ENCODE data around the gene PAX7. TPM values are rescaled to one million over a fixed set of nuclear protein-coding genes. Genes with fewer than 3 reads are reported as not detected.
A peak's percentile ranks its signal among the peaks of the same experiment; 100 is the strongest.

Gene PAX7
- polyA plus RNA-seq, 2 of the 4 experiments (the other 2 are of a cell fraction), result 0.23 to 0.48 TPM

- TF ChIP-seq ZC3H11A (IDR thresholded peaks at IDR 0.05) (no peak), HEYL (CRISPR knock-in tag; IDR thresholded peaks at IDR 0.05) (no peak), REST (IDR thresholded peaks at IDR 0.05) (no peak), RFX5 (IDR thresholded peaks at IDR 0.05) (no peak), FOXS1 (CRISPR knock-in tag; IDR thresholded peaks at IDR 0.05) (no peak)
- Histone ChIP-seq H3K4me2 (peak overlapping the region; percentile 98), H3K9me3 (no peaks in the 10 kb centered on the region), H3K4me1 (peaks cover 5% of the 10 kb centered on the region; the same call in 1 of the 3 replicates), H3K27ac (no peak overlapping the region), H3K4me3 (peak overlapping the region; percentile 43; the same call in 2 of the 3 replicates)
- CTCF ChIA-PET, result interaction anchor here (0.6 to 0.9 kb wide), 2 partner anchors 49 to 74 kb away, joined by 3 to 5 read pairs; no protein-coding TSS in a partner anchor
- no peak for ATAC-seq
- 28% methylated on average over 22 of the region's 23 CpGs for WGBS (ENCODE audit: missing lambda C conversion rate)
- FAIRE-seq, result no peak
- POLR2A ChIA-PET, result interaction anchor here (1.0 kb wide), 1 partner anchor 36 kb away, joined by 4 read pairs; no protein-coding TSS in a partner anchor
- DNase-seq (ENCODE audit: low read depth in 1 of 2, low spot score in 1 of 2), result no peak
Observed at GRCh38 chr1:18632218-18632588, 1.6 kb downstream of the PAX7 start.

- H3K27ac ChIP-seq, result no peak overlapping the region
- ChIA-PET CTCF (interaction anchor here (0.6 to 2.3 kb wide), 3 partner anchors 48 to 955 kb away, joined by 3 to 5 read pairs (median 5); no protein-coding TSS in a partner anchor), POLR2A (interaction anchor here (1.0 kb wide), 1 partner anchor 35 kb away, joined by 4 read pairs; no protein-coding TSS in a partner anchor)
- TF ChIP-seq HOXB13 (CRISPR knock-in tag; IDR thresholded peaks at IDR 0.05; ENCODE audit: low read depth) (no peak), KDM5A (IDR thresholded peaks at IDR 0.05) (no peak), JUN (IDR thresholded peaks at IDR 0.05) (no peak), ZNF302 (CRISPR knock-in tag; IDR thresholded peaks at IDR 0.05) (no peak), POLR2AphosphoS2 (conservative IDR thresholded peaks at IDR 0.05; ENCODE audit: low read length) (no peak)
- H3K4me1 ChIP-seq, result peaks cover 5% of the 10 kb centered on the region; the same call in 1 of the 3 replicates
- H3K9me3 ChIP-seq, result no peaks in the 10 kb centered on the region
- 44% methylated on average over 31 of the region's 48 CpGs for WGBS (ENCODE audit: missing lambda C conversion rate)
- FAIRE-seq, result no peak
- peak overlapping the region; percentile 43; the same call in 2 of the 3 replicates for H3K4me3 ChIP-seq
- H3K4me2 ChIP-seq, result peak overlapping the region; percentile 98
- DNase-seq (ENCODE audit: low read depth in 1 of 2, low spot score in 1 of 2), result peak in 1 of 2 experiments; percentile 16
- ATAC-seq, result peak in 1 of 2 experiments; percentile 23; a peak in 2 of 6 replicates
Observed at GRCh38 chr1:18632783-18633421, 2.3 kb downstream of the PAX7 start.

- TF ChIP-seq ZNF302 (CRISPR knock-in tag; IDR thresholded peaks at IDR 0.05), result no peak
- TF ChIP-seq CBX8 (IDR thresholded peaks at IDR 0.05), result peak; percentile 94
- peak; percentile 3 for TF ChIP-seq ZFP36 (IDR thresholded peaks at IDR 0.05; ENCODE audit: borderline replicate concordance, partially characterized antibody)
- peak; percentile 94; the same call in 1 of the 2 replicates for TF ChIP-seq RNF2 (IDR thresholded peaks at IDR 0.05; ENCODE audit: borderline replicate concordance, low read depth)
- H3K4me1 ChIP-seq, result peaks cover 5% of the 10 kb centered on the region; the same call in 1 of the 3 replicates
- CTCF ChIA-PET, result interaction anchor here (0.6 to 2.3 kb wide), 2 partner anchors 48 to 955 kb away, joined by 3 to 5 read pairs; no protein-coding TSS in a partner anchor
- DNase-seq (ENCODE audit: low read depth in 1 of 2, low spot score in 1 of 2), result no peak
- no peak overlapping the region for H3K27ac ChIP-seq
- no peaks in the 10 kb centered on the region for H3K9me3 ChIP-seq
- no peak for ATAC-seq
- WGBS (ENCODE audit: missing lambda C conversion rate), result 62% methylated on average over 10 of the region's 15 CpGs
- FAIRE-seq, result no peak
- POLR2A ChIA-PET, result no interaction called here
- no peak overlapping the region for H3K4me3 ChIP-seq
- H3K4me2 ChIP-seq, result no peak overlapping the region
Observed at GRCh38 chr1:18633422-18634155, 2.9 kb downstream of the PAX7 start.

- DNase-seq (ENCODE audit: low read depth in 1 of 2, low spot score in 1 of 2), result no peak
- 44% methylated on average over 3 of the region's 16 CpGs for WGBS (ENCODE audit: missing lambda C conversion rate)
- no peak for ATAC-seq
- H3K4me1 ChIP-seq, result peaks cover 5% of the 10 kb centered on the region; the same call in 1 of the 3 replicates
- ChIA-PET CTCF (interaction anchor here (0.5 to 2.3 kb wide), 2 partner anchors 47 to 78 kb away, joined by 3 to 5 read pairs; no protein-coding TSS in a partner anchor), POLR2A (no interaction called here)
- FAIRE-seq, result no peak
- H3K4me2 ChIP-seq, result no peak overlapping the region
- no peak overlapping the region for H3K4me3 ChIP-seq
- H3K9me3 ChIP-seq, result no peaks in the 10 kb centered on the region
- no peak for TF ChIP-seq PBX3 (IDR thresholded peaks at IDR 0.05)
- TF ChIP-seq CHD4 (IDR thresholded peaks at IDR 0.05; ENCODE audit: borderline replicate concordance), result no peak
- no peak overlapping the region for H3K27ac ChIP-seq
Observed at GRCh38 chr1:18634276-18634675, 3.6 kb downstream of the PAX7 start.
